Activated naive CD4-positive, alpha-beta T cell treated with anti-CD3 and anti-CD28 coated beads, Interleukin-2, amount 10 ng/mL, durations not matched to agents 7 days and 5 days (primary cell): Measurements from ENCODE around the gene FMN2.

Experiments
- CTCF ChIA-PET: fragments of 350-600 bp; sonication (Branson Sonifier 250); formaldehyde crosslinking; loops from one replicate; lab custom pipeline; 2021; ENCODE audit warnings: antibody characterized with exemption; lab: Charles Lee
- DNase-seq: peaks from one replicate; pipeline ENCODE4 v3.0.0-alpha.2; 2020
- H3K27ac Mint-ChIP-seq: one replicate; pipeline ENCODE4 v1.8.0; 2021; ENCODE audit warnings: mild to moderate bottlenecking, moderate library complexity, mixed read lengths
- H3K27me3 Mint-ChIP-seq: one replicate; pipeline ENCODE4 v1.8.0; 2021; ENCODE audit warnings: mild to moderate bottlenecking, mixed read lengths
- H3K36me3 Mint-ChIP-seq: one replicate; pipeline ENCODE4 v1.8.0; 2021; ENCODE audit warnings: mixed read lengths
- H3K4me1 Mint-ChIP-seq: one replicate; pipeline ENCODE4 v1.8.0; 2021; ENCODE audit warnings: mixed read lengths
- H3K4me3 Mint-ChIP-seq: one replicate; pipeline ENCODE4 v1.8.0; 2021; ENCODE audit warnings: mild to moderate bottlenecking, moderate library complexity, mixed read lengths
- H3K9me3 Mint-ChIP-seq: one replicate; pipeline ENCODE4 v1.8.0; 2021; ENCODE audit warnings: mixed read lengths

Gene FMN2

DNA sequence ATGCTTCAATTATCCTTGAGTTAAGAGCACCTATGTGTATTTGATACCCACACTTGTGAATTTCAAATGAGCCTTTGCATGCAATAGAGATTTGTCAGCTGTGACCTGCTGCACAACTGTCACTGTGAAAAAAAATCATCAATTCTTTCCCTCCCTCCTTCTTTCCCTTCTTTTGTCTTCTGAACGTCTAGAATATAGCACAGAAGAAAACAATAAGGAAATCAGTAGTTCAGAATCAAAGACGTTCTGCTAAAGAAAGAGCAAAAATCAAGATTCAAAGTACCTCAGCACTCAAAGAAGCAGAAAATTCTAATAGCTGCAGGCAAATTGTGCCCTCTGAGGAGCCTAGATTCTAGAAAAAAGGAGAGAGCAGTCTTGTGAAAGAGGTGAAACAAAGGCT is 1.7 kb upstream of the FMN2 start:
- no peak for DNase-seq
- CTCF ChIA-PET: interaction anchor here (0.8 kb wide), 1 partner anchor 17 kb away, joined by 3 read pairs; no protein-coding TSS in a partner anchor
- H3K27me3 Mint-ChIP-seq: peaks cover 51% of the 10 kb centered on the region

GRCh38 chr1:240090957-240091600 is 604 bp upstream of the FMN2 start:
- CTCF ChIA-PET: no interaction called here
- Mint-ChIP-seq H3K27me3 (peaks cover 51% of the 10 kb centered on the region), H3K27ac (no peak overlapping the region), H3K9me3 (no peaks in the 10 kb centered on the region), H3K36me3 (no peaks in the 10 kb centered on the region), H3K4me3 (no peak overlapping the region), H3K4me1 (peaks cover 2% of the 10 kb centered on the region)
- no peak for DNase-seq

More for the DNA sequence above, 1.7 kb upstream of the FMN2 start:
- H3K27ac Mint-ChIP-seq: no peak overlapping the region
- H3K9me3 Mint-ChIP-seq: peaks cover 2% of the 10 kb centered on the region
- H3K4me1 Mint-ChIP-seq: peaks cover 2% of the 10 kb centered on the region
- H3K4me3 Mint-ChIP-seq: no peak overlapping the region
- no peaks in the 10 kb centered on the region for H3K36me3 Mint-ChIP-seq

- CTCF ChIA-PET: no interaction called here
- peaks cover 51% of the 10 kb centered on the region for H3K27me3 Mint-ChIP-seq
Observed at GRCh38 chr1:240092301-240093119, 827 bp downstream of the FMN2 start.

GRCh38 chr1:240093120-240093961 is 1.7 kb downstream of the FMN2 start:
- no peak for DNase-seq
- Mint-ChIP-seq H3K9me3 (no peaks in the 10 kb centered on the region), H3K36me3 (no peaks in the 10 kb centered on the region), H3K4me1 (peaks cover 2% of the 10 kb centered on the region), H3K27me3 (peaks cover 51% of the 10 kb centered on the region), H3K27ac (no peak overlapping the region), H3K4me3 (no peak overlapping the region)
- CTCF ChIA-PET: interaction anchor here (0.5 kb wide), 1 partner anchor 879 kb away, joined by 3 read pairs; no protein-coding TSS in a partner anchor

More at GRCh38 chr1:240092301-240093119, 827 bp downstream of the FMN2 start:
- no peak overlapping the region for H3K4me3 Mint-ChIP-seq
- DNase-seq: no peak
- peaks cover 2% of the 10 kb centered on the region for H3K4me1 Mint-ChIP-seq
- H3K36me3 Mint-ChIP-seq: no peaks in the 10 kb centered on the region
- H3K9me3 Mint-ChIP-seq: no peaks in the 10 kb centered on the region
- no peak overlapping the region for H3K27ac Mint-ChIP-seq

GRCh38 chr1:240094041-240094722 is 2.5 kb downstream of the FMN2 start:
- CTCF ChIA-PET: interaction anchor here (0.5 kb wide), 1 partner anchor 879 kb away, joined by 3 read pairs; no protein-coding TSS in a partner anchor
- Mint-ChIP-seq H3K4me3 (no peak overlapping the region), H3K4me1 (peaks cover 2% of the 10 kb centered on the region), H3K36me3 (no peaks in the 10 kb centered on the region), H3K27ac (no peak overlapping the region), H3K9me3 (no peaks in the 10 kb centered on the region), H3K27me3 (peaks cover 44% of the 10 kb centered on the region)
- DNase-seq: no peak

- Mint-ChIP-seq H3K27me3 (peaks cover 25% of the 10 kb centered on the region), H3K4me3 (no peak overlapping the region), H3K4me1 (no peaks in the 10 kb centered on the region), H3K27ac (no peak overlapping the region), H3K9me3 (no peaks in the 10 kb centered on the region), H3K36me3 (no peaks in the 10 kb centered on the region)
- no peak for DNase-seq
- CTCF ChIA-PET: interaction anchor here (0.5 kb wide), 1 partner anchor 1281 kb away, joined by 3 read pairs; no protein-coding TSS in a partner anchor
Observed at GRCh38 chr1:240096974-240097373, 5.3 kb downstream of the FMN2 start.

- no peaks in the 10 kb centered on the region for H3K9me3 Mint-ChIP-seq
- CTCF ChIA-PET: no interaction called here
- DNase-seq: no peak
- H3K36me3 Mint-ChIP-seq: no peaks in the 10 kb centered on the region
- H3K4me1 Mint-ChIP-seq: no peaks in the 10 kb centered on the region
- peaks cover 9% of the 10 kb centered on the region for H3K27me3 Mint-ChIP-seq
- no peak overlapping the region for H3K27ac Mint-ChIP-seq
- H3K4me3 Mint-ChIP-seq: no peak overlapping the region
Observed at GRCh38 chr1:240098534-240098933, 6.9 kb downstream of the FMN2 start.

DNA sequence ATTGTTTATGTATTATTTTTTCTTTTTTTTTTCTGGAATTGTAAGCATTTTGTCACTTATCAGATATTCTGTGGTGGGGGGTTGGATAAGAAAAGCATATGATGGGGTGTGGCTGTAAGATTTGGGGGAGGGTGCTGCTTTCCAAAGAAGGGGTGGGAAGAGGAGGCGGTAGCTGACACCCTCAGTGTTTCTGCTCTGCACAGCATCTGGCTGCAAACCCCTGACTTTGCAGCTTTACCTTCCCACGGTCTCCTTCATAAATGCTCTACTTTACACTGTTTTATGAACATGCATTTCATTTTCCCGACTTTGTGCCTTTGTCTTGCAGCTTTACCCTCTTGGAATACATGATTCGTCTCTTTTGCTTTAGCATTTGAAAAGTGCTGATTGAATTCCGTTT is 7.6 kb downstream of the FMN2 start:
- Mint-ChIP-seq H3K4me1 (no peaks in the 10 kb centered on the region), H3K27me3 (peaks cover 1% of the 10 kb centered on the region), H3K27ac (no peak overlapping the region), H3K4me3 (no peak overlapping the region), H3K36me3 (no peaks in the 10 kb centered on the region), H3K9me3 (no peaks in the 10 kb centered on the region)
- no peak for DNase-seq
- CTCF ChIA-PET: no interaction called here

GRCh38 chr1:240099748-240100147 is 8.1 kb downstream of the FMN2 start:
- no peaks in the 10 kb centered on the region for H3K36me3 Mint-ChIP-seq
- H3K4me3 Mint-ChIP-seq: no peak overlapping the region
- no peaks in the 10 kb centered on the region for H3K27me3 Mint-ChIP-seq
- no peaks in the 10 kb centered on the region for H3K9me3 Mint-ChIP-seq
- H3K27ac Mint-ChIP-seq: no peak overlapping the region
- CTCF ChIA-PET: no interaction called here
- H3K4me1 Mint-ChIP-seq: no peaks in the 10 kb centered on the region
- no peak for DNase-seq

GRCh38 chr1:240100371-240100934 is 8.8 kb downstream of the FMN2 start:
- no peaks in the 10 kb centered on the region for H3K27me3 Mint-ChIP-seq
- H3K27ac Mint-ChIP-seq: no peak overlapping the region
- no peaks in the 10 kb centered on the region for H3K36me3 Mint-ChIP-seq
- H3K9me3 Mint-ChIP-seq: no peaks in the 10 kb centered on the region
- no peaks in the 10 kb centered on the region for H3K4me1 Mint-ChIP-seq
- H3K4me3 Mint-ChIP-seq: no peak overlapping the region
- DNase-seq: no peak
- CTCF ChIA-PET: no interaction called here

DNA sequence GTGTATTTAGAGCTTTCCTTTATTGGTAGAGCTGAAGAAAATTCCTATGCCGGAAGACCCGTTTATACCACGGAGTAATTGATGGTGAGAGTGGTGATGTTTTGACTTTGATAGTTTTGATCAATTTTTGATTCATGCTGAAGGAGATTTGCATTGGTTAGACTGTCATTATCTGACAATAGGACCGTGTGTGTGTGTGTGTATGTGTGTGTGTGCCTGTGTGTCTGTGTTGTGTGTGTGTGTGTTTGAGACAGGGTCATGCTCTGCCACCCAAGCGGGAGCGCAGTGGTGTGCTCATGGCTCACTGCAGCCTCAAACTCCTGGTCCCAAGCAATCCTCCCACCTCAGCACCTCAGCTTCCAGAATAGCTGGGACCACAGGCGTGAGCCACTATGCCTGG is 9.6 kb downstream of the FMN2 start:
- Mint-ChIP-seq H3K36me3 (no peaks in the 10 kb centered on the region), H3K4me3 (no peak overlapping the region), H3K27me3 (no peaks in the 10 kb centered on the region), H3K27ac (no peak overlapping the region), H3K4me1 (no peaks in the 10 kb centered on the region), H3K9me3 (no peaks in the 10 kb centered on the region)
- CTCF ChIA-PET: no interaction called here
- no peak for DNase-seq

DNA sequence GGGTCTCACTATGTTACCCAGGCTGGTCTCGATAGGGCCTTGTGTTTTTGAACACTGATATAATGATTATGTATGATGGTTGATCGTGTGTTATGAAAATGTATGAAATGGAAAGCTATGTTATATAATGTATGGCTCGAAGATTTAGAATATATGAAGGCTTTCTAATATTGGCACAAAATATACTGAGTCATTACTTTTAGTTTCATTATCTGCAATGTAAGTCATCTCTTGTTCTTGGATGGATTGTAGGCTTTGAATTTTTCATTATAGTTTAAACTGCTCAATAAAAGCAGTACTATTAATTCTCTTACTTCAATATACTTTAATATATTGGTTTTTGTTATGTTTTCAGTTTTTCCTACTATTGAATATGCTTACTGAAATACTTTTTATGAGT is 10.1 kb downstream of the FMN2 start:
- H3K4me3 Mint-ChIP-seq: no peak overlapping the region
- H3K4me1 Mint-ChIP-seq: no peaks in the 10 kb centered on the region
- H3K27ac Mint-ChIP-seq: no peak overlapping the region
- no peaks in the 10 kb centered on the region for H3K36me3 Mint-ChIP-seq
- H3K9me3 Mint-ChIP-seq: no peaks in the 10 kb centered on the region
- CTCF ChIA-PET: no interaction called here
- no peak for DNase-seq
- H3K27me3 Mint-ChIP-seq: no peaks in the 10 kb centered on the region

- Mint-ChIP-seq H3K36me3 (no peaks in the 10 kb centered on the region), H3K27me3 (no peaks in the 10 kb centered on the region), H3K27ac (no peak overlapping the region), H3K9me3 (no peaks in the 10 kb centered on the region), H3K4me3 (no peak overlapping the region), H3K4me1 (no peaks in the 10 kb centered on the region)
- CTCF ChIA-PET: no interaction called here
- no peak for DNase-seq
Observed at GRCh38 chr1:240104672-240105071, 13.0 kb downstream of the FMN2 start.
